ENCODE results near the gene ISG20L2.

ISG20L2 gene

DNA sequence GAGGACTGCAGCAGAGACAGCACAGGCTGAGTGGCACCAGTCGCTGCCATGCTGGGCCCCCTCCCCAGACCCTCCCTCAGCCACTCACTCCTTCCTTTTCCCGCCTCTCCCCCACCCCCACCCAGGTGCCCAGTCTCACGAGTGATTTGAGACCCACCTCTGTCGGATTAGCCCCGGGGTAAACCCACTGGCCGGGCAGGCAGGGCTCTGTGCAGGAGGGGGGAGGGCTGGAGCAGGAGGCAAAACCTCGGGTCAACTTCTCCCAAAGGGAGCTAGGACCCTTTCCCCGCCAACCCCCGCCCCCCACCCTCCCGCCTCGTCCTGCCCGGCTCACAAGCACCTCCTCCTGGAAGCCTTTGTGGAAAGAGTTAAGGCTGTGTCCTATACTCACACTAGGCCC is 15.8 kb upstream of the ISG20L2 start:
- Histone ChIP-seq H3K27me3 (ENCODE audit: control insufficient read depth, insufficient read depth, low read length) (no peaks in the 10 kb centered on the region), H3K4me2 (ENCODE audit: low read length) (no peak overlapping the region), H3K36me3 (ENCODE audit: insufficient read depth, low read length) (peaks cover 36% of the 10 kb centered on the region), H3K4me1 (ENCODE audit: control insufficient read depth, insufficient read depth, low read length) (peaks cover 44% of the 10 kb centered on the region), H3K9ac (ENCODE audit: low read depth, low read length) (no peak overlapping the region), H3K9me3 (replicated peaks; ENCODE audit: low read length) (no peaks in the 10 kb centered on the region), H3K4me3 (ENCODE audit: low read length) (no peak overlapping the region)

- no peak overlapping the region for H3K9ac ChIP-seq (ENCODE audit: low read depth, low read length)
- H3K36me3 ChIP-seq (ENCODE audit: insufficient read depth, low read length), result peaks cover 35% of the 10 kb centered on the region
- H3K9me3 ChIP-seq (replicated peaks; ENCODE audit: low read length), result no peaks in the 10 kb centered on the region
- H3K27me3 ChIP-seq (ENCODE audit: control insufficient read depth, insufficient read depth, low read length), result no peaks in the 10 kb centered on the region
- peaks cover 37% of the 10 kb centered on the region for H3K4me1 ChIP-seq (ENCODE audit: control insufficient read depth, insufficient read depth, low read length)
- H3K4me2 ChIP-seq (ENCODE audit: low read length), result no peak overlapping the region
- no peak overlapping the region for H3K4me3 ChIP-seq (ENCODE audit: low read length)
Measured at GRCh38 chr1:156743367-156744302, 15.1 kb upstream of the ISG20L2 start.

GRCh38 chr1:156742801-156743200 is 14.2 kb upstream of the ISG20L2 start:
- no peaks in the 10 kb centered on the region for H3K9me3 ChIP-seq (replicated peaks; ENCODE audit: low read length)
- no peak overlapping the region for H3K4me3 ChIP-seq (ENCODE audit: low read length)
- H3K9ac ChIP-seq (ENCODE audit: low read depth, low read length), result no peak overlapping the region
- H3K4me2 ChIP-seq (ENCODE audit: low read length), result no peak overlapping the region
- H3K27me3 ChIP-seq (ENCODE audit: control insufficient read depth, insufficient read depth, low read length), result no peaks in the 10 kb centered on the region
- H3K36me3 ChIP-seq (ENCODE audit: insufficient read depth, low read length), result peaks cover 44% of the 10 kb centered on the region
- H3K4me1 ChIP-seq (ENCODE audit: control insufficient read depth, insufficient read depth, low read length), result peaks cover 28% of the 10 kb centered on the region

DNA sequence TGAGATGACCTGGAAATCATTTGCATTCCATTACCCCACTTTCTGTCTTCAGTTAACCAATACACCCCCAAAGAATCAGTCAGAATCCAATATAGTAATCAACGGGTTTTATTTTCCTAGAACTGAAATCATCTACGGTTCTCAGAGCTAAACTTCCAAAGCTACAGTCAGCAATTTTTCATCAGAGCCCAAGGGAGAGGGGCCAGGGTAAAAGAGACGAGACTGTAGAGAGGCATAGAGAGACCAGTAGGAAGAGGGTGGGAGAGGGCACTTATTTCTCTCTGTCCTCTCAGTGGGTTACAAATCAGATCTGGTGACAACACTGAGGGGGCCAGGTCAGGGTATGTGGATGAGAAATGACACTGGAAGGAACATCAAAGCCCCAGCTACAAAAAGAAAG is 13.5 kb upstream of the ISG20L2 start:
- peaks cover 51% of the 10 kb centered on the region for H3K36me3 ChIP-seq (ENCODE audit: insufficient read depth, low read length)
- no peak overlapping the region for H3K9ac ChIP-seq (ENCODE audit: low read depth, low read length)
- peaks cover 21% of the 10 kb centered on the region for H3K4me1 ChIP-seq (ENCODE audit: control insufficient read depth, insufficient read depth, low read length)
- H3K4me2 ChIP-seq (ENCODE audit: low read length), result no peak overlapping the region
- no peaks in the 10 kb centered on the region for H3K27me3 ChIP-seq (ENCODE audit: control insufficient read depth, insufficient read depth, low read length)
- no peaks in the 10 kb centered on the region for H3K9me3 ChIP-seq (replicated peaks; ENCODE audit: low read length)
- H3K4me3 ChIP-seq (ENCODE audit: low read length), result no peak overlapping the region

DNA sequence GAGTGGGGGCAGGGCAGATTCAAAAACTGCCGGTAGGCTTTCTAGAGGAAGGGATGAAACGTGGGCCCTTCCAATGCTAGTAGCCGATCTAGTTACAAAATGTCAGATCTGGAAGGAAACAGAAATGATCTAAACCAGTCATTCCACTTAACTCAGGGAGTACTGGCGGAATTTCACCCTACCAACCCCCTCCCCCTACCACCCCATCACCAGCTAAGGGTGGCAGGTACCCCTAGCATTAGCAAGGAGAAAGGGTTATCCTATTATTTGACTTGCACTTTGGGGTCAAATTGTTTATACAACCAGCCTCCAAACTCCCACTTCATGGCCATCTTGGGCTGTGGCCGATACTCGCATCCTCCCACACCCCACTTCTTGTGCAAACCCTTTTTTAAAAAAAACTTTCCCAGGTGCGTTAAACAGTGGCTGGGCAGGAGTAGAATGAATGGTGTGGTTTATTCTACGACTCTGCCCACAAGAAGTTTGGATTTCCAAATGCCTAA is 13.0 kb upstream of the ISG20L2 start:
- peaks cover 17% of the 10 kb centered on the region for H3K4me1 ChIP-seq (ENCODE audit: control insufficient read depth, insufficient read depth, low read length)
- peaks cover 56% of the 10 kb centered on the region for H3K36me3 ChIP-seq (ENCODE audit: insufficient read depth, low read length)
- H3K27me3 ChIP-seq (ENCODE audit: control insufficient read depth, insufficient read depth, low read length), result no peaks in the 10 kb centered on the region
- H3K9me3 ChIP-seq (replicated peaks; ENCODE audit: low read length), result no peaks in the 10 kb centered on the region
- peak overlapping the region; percentile 60 for H3K4me2 ChIP-seq (ENCODE audit: low read length)
- H3K9ac ChIP-seq (ENCODE audit: low read depth, low read length), result no peak overlapping the region
- peak overlapping the region; percentile 33 for H3K4me3 ChIP-seq (ENCODE audit: low read length)

DNA sequence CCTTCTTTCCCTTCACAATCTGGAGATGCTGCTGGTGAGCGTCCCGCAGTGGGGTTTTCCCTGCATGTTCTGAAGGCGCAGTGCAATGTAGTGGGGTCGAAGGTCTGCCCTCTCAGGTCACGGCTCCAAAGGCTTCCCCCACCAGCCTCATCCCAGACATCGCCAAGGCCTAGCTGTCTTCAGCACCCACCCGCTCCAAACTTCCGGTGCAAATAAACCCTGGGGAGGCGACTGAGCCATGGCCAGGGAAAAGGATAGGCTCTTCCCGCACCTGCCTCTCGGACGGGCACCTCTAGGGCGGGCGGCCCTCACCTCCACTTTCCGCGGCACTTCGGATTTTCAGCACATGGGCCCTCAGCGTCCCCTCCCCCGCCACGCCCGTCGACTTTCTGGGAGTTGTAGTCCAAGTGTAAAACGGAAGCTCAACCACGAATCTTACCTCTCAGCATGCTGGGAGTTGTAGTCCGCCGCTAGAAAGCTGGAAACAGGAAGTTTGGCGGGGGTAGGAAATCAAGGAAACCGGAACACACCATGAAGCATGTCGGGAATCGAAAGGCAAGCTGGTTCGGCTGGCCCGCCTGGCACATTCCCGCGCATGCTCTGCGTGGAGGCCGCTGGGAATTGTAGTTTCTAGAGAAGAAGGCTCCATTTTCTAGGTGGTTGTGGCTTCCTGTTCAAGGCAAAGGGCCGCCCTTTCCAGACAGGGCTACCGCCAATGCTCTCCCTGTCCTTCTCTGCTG is 12.3 kb upstream of the ISG20L2 start, which contains the start of gene MRPL24:
Gene MRPL24, minus strand, starts transcription at position 348 of the 740 bp plus-strand sequence. CDS start 2,384 bp downstream, outside the sequence.
- no peaks in the 10 kb centered on the region for H3K9me3 ChIP-seq (replicated peaks; ENCODE audit: low read length)
- H3K4me2 ChIP-seq (ENCODE audit: low read length), result peak within 1 kb of the TSS; percentile 91
- H3K9ac ChIP-seq (ENCODE audit: low read depth, low read length), result peak within 1 kb of the TSS; percentile 88
- H3K4me1 ChIP-seq (ENCODE audit: control insufficient read depth, insufficient read depth, low read length), result peaks cover 11% of the 10 kb centered on the region
- peak within 1 kb of the TSS; percentile 86 for H3K4me3 ChIP-seq (ENCODE audit: low read length)
- peaks cover 60% of the 10 kb centered on the region for H3K36me3 ChIP-seq (ENCODE audit: insufficient read depth, low read length)
- no peaks in the 10 kb centered on the region for H3K27me3 ChIP-seq (ENCODE audit: control insufficient read depth, insufficient read depth, low read length)

- Histone ChIP-seq H3K27me3 (ENCODE audit: control insufficient read depth, insufficient read depth, low read length) (no peaks in the 10 kb centered on the region), H3K4me1 (ENCODE audit: control insufficient read depth, insufficient read depth, low read length) (peaks cover 6% of the 10 kb centered on the region)
Measured at GRCh38 chr1:156740237-156740740, 11.7 kb upstream of the ISG20L2 start.

DNA sequence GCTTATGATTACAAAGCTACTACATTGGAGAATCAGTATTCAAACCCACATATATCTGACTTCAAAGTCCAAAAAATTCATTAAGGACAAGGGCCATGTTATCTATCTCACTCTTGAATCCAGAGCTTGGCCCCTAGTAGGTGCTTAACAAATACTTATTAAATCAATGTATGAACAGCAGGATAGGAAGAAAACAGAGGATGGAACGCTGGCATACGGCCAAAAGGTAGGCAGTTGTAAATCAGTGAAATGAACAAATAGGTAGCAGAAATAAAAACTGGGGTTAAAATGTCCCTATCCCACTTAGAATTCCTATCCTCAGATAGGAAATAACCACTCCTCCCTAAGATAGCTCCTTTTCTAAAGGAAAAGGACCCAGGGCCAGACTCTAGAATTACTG is 10.3 kb upstream of the ISG20L2 start:
- H3K36me3 ChIP-seq (ENCODE audit: insufficient read depth, low read length), result peaks cover 53% of the 10 kb centered on the region
- H3K27me3 ChIP-seq (ENCODE audit: control insufficient read depth, insufficient read depth, low read length), result no peaks in the 10 kb centered on the region
- H3K4me1 ChIP-seq (ENCODE audit: control insufficient read depth, insufficient read depth, low read length), result peaks cover 6% of the 10 kb centered on the region
- no peak overlapping the region for H3K4me3 ChIP-seq (ENCODE audit: low read length)
- no peak overlapping the region for H3K9ac ChIP-seq (ENCODE audit: low read depth, low read length)
- H3K4me2 ChIP-seq (ENCODE audit: low read length), result no peak overlapping the region
- no peaks in the 10 kb centered on the region for H3K9me3 ChIP-seq (replicated peaks; ENCODE audit: low read length)

More at GRCh38 chr1:156740237-156740740, 11.7 kb upstream of the ISG20L2 start:
- Histone ChIP-seq H3K9me3 (replicated peaks; ENCODE audit: low read length) (no peaks in the 10 kb centered on the region), H3K4me2 (ENCODE audit: low read length) (peak overlapping the region; percentile 91), H3K4me3 (ENCODE audit: low read length) (peak overlapping the region; percentile 86), H3K36me3 (ENCODE audit: insufficient read depth, low read length) (peaks cover 61% of the 10 kb centered on the region), H3K9ac (ENCODE audit: low read depth, low read length) (peak overlapping the region; percentile 88)

GRCh38 chr1:156738407-156738806 is 9.8 kb upstream of the ISG20L2 start:
- Histone ChIP-seq H3K36me3 (ENCODE audit: insufficient read depth, low read length) (peaks cover 52% of the 10 kb centered on the region), H3K4me3 (ENCODE audit: low read length) (no peak overlapping the region), H3K4me2 (ENCODE audit: low read length) (no peak overlapping the region), H3K4me1 (ENCODE audit: control insufficient read depth, insufficient read depth, low read length) (peaks cover 6% of the 10 kb centered on the region), H3K9me3 (replicated peaks; ENCODE audit: low read length) (no peaks in the 10 kb centered on the region), H3K27me3 (ENCODE audit: control insufficient read depth, insufficient read depth, low read length) (no peaks in the 10 kb centered on the region), H3K9ac (ENCODE audit: low read depth, low read length) (no peak overlapping the region)

DNA sequence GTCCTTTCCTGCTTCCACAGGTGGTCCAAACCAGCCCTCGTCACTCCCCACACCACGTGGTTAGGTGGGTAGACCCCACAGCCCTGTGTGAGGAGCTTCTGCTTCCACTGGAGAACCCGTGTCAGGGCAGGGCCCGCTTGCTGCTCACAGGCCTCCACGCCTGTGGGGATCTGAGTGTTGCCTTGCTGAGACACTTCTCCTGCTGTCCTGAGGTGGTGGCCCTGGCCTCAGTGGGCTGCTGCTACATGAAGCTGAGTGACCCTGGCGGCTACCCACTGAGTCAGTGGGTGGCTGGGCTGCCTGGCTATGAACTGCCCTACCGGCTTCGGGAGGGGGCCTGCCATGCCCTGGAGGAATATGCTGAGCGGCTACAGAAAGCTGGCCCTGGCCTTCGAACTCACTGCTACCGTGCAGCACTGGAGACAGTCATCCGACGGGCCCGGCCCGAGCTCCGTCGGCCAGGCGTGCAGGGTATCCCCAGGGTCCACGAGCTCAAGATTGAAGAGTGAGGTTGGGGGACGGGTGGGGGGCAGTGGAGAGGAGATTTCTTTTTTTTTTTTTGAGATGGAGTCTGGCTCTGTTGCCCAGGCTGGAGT is 5.5 kb upstream of the ISG20L2 start:
- Histone ChIP-seq H3K4me3 (ENCODE audit: low read length) (no peak overlapping the region), H3K9ac (ENCODE audit: low read depth, low read length) (no peak overlapping the region), H3K27me3 (ENCODE audit: control insufficient read depth, insufficient read depth, low read length) (no peaks in the 10 kb centered on the region), H3K4me2 (ENCODE audit: low read length) (no peak overlapping the region), H3K36me3 (ENCODE audit: insufficient read depth, low read length) (peaks cover 34% of the 10 kb centered on the region), H3K4me1 (ENCODE audit: control insufficient read depth, insufficient read depth, low read length) (peaks cover 7% of the 10 kb centered on the region), H3K9me3 (replicated peaks; ENCODE audit: low read length) (no peaks in the 10 kb centered on the region)

Measured in skeletal muscle satellite cell (primary cell).